ENCODE results near the gene ASPSCR1.

Gene ASPSCR1

GRCh38 chr17:81999976-82000802 is 22.8 kb downstream of the ASPSCR1 start:
- no peak for DNase-seq (ENCODE audit: low read depth)

- no peak for DNase-seq (ENCODE audit: low read depth)
These were observed 23.6 kb downstream of the ASPSCR1 start for GRCh38 chr17:82000803-82001570.

GRCh38 chr17:82001571-82002056 is 24.2 kb downstream of the ASPSCR1 start:
- DNase-seq (ENCODE audit: low read depth) = no peak

GRCh38 chr17:82003411-82004381 is 26.3 kb downstream of the ASPSCR1 start:
- DNase-seq (ENCODE audit: low read depth) = peak; percentile 92

GRCh38 chr17:82004517-82005455 is 27.4 kb downstream of the ASPSCR1 start:
- no peak for DNase-seq (ENCODE audit: low read depth)

GRCh38 chr17:82005701-82006348 is 28.4 kb downstream of the ASPSCR1 start:
- DNase-seq (ENCODE audit: low read depth) = no peak

GRCh38 chr17:82006468-82007227 is 29.2 kb downstream of the ASPSCR1 start:
- DNase-seq (ENCODE audit: low read depth) = no peak

- DNase-seq (ENCODE audit: low read depth) = no peak
These were observed 29.7 kb downstream of the ASPSCR1 start for GRCh38 chr17:82007228-82007494.

- DNase-seq (ENCODE audit: low read depth) = no peak
These were observed 30.2 kb downstream of the ASPSCR1 start for GRCh38 chr17:82007495-82008257.

- no peak for DNase-seq (ENCODE audit: low read depth)
These were observed 31.0 kb downstream of the ASPSCR1 start for GRCh38 chr17:82008258-82008940.

- DNase-seq (ENCODE audit: low read depth) = no peak
These were observed 31.5 kb downstream of the ASPSCR1 start for GRCh38 chr17:82008941-82009405.

- no peak for DNase-seq (ENCODE audit: low read depth)
These were observed 32.0 kb downstream of the ASPSCR1 start for GRCh38 chr17:82009413-82009812.

GRCh38 chr17:82010575-82011525 is 33.4 kb downstream of the ASPSCR1 start:
- DNase-seq (ENCODE audit: low read depth) = no peak

- no peak for DNase-seq (ENCODE audit: low read depth)
These were observed 34.3 kb downstream of the ASPSCR1 start for GRCh38 chr17:82011617-82012187.

- no peak for DNase-seq (ENCODE audit: low read depth)
These were observed 34.8 kb downstream of the ASPSCR1 start for GRCh38 chr17:82012261-82012639.

- DNase-seq (ENCODE audit: low read depth) = no peak
These were observed 35.3 kb downstream of the ASPSCR1 start for GRCh38 chr17:82012640-82013295.

Measured in GM04504 (cell line).